ENCODE measurements around the gene TCEAL5.
"Not testable (repeated sequence)": the region's sequence is repeated elsewhere in the genome, so short reads cannot be mapped to it uniquely, and the experiment has no call there.

TCEAL5 gene

DNA sequence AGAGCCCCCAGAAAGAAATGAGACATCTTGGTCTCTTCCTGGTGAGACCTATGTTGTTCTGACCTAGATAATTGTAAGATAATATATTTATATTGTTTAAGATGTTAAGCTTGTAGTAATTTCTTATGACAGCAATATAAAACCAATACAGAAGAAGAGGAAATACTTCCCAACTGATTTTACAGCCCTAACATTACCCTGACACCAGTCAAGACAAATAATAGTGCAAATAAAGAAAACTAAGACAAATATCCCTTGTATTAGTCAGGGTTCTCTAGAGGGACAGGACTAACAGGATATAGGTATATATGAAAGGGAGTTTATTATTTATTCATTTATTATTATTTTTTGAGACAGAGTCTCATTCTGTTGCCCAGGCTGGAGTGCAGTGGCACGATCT, 40.3 kb downstream of the TCEAL5 start:
- no peak for TF ChIP-seq ZFP3 (CRISPR knock-in tag; IDR thresholded peaks at IDR 0.05)
- ATAC-seq: no peak

DNA sequence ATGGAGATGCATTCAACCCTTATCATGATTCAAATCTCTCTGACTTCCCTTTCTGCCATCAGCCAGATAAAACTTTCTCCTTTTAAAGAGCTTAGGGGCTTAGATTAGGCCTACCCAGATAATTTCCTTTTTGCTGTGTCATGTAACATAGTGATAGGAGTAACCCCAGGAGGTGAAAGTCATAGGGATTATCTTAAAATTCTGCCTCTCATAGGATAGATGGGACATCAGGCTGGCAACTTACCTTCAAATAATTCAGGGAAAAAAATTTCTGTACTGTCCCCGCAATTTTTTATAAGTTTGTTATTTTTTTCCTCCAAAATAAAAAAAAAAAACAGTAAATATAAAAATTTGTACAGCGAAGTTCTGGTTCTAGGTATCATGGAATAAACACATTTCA, 40.9 kb downstream of the TCEAL5 start:
- not testable (repeated sequence) for ATAC-seq

DNA sequence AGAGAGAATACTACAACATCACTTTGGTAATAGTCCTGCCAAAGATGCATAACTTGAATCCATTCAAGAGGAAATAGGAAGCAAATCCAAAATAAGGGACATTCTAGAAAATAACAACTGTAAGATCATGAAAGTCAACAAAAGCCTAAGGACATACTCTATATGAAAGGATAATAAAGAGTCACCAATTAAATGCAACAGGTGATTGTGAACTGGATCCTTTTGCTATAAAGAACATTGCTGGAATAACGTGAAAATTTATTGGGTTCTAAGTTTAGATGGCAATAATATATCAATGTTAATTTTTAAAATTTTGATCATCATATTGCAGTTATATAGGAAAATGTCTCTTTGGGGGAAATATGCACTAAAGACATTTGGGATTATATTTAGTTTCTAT, 41.7 kb downstream of the TCEAL5 start:
- no peak for ATAC-seq
- TF ChIP-seq, protein P1, sequence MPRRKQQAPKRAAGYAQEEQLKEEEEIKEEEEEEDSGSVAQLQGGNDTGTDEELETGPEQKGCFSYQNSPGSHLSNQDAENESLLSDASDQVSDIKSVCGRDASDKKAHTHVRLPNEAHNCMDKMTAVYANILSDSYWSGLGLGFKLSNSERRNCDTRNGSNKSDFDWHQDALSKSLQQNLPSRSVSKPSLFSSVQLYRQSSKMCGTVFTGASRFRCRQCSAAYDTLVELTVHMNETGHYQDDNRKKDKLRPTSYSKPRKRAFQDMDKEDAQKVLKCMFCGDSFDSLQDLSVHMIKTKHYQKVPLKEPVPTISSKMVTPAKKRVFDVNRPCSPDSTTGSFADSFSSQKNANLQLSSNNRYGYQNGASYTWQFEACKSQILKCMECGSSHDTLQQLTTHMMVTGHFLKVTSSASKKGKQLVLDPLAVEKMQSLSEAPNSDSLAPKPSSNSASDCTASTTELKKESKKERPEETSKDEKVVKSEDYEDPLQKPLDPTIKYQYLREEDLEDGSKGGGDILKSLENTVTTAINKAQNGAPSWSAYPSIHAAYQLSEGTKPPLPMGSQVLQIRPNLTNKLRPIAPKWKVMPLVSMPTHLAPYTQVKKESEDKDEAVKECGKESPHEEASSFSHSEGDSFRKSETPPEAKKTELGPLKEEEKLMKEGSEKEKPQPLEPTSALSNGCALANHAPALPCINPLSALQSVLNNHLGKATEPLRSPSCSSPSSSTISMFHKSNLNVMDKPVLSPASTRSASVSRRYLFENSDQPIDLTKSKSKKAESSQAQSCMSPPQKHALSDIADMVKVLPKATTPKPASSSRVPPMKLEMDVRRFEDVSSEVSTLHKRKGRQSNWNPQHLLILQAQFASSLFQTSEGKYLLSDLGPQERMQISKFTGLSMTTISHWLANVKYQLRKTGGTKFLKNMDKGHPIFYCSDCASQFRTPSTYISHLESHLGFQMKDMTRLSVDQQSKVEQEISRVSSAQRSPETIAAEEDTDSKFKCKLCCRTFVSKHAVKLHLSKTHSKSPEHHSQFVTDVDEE (CRISPR knock-in tag; IDR thresholded peaks at IDR 0.05): no peak
- TF ChIP-seq ZFP30 (CRISPR knock-in tag; IDR thresholded peaks at IDR 0.05): no peak
- TF ChIP-seq, protein P2, sequence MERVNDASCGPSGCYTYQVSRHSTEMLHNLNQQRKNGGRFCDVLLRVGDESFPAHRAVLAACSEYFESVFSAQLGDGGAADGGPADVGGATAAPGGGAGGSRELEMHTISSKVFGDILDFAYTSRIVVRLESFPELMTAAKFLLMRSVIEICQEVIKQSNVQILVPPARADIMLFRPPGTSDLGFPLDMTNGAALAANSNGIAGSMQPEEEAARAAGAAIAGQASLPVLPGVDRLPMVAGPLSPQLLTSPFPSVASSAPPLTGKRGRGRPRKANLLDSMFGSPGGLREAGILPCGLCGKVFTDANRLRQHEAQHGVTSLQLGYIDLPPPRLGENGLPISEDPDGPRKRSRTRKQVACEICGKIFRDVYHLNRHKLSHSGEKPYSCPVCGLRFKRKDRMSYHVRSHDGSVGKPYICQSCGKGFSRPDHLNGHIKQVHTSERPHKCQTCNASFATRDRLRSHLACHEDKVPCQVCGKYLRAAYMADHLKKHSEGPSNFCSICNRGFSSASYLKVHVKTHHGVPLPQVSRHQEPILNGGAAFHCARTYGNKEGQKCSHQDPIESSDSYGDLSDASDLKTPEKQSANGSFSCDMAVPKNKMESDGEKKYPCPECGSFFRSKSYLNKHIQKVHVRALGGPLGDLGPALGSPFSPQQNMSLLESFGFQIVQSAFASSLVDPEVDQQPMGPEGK (CRISPR knock-in tag; IDR thresholded peaks at IDR 0.05; ENCODE audit: borderline replicate concordance): no peak
- TF ChIP-seq, protein P3, sequence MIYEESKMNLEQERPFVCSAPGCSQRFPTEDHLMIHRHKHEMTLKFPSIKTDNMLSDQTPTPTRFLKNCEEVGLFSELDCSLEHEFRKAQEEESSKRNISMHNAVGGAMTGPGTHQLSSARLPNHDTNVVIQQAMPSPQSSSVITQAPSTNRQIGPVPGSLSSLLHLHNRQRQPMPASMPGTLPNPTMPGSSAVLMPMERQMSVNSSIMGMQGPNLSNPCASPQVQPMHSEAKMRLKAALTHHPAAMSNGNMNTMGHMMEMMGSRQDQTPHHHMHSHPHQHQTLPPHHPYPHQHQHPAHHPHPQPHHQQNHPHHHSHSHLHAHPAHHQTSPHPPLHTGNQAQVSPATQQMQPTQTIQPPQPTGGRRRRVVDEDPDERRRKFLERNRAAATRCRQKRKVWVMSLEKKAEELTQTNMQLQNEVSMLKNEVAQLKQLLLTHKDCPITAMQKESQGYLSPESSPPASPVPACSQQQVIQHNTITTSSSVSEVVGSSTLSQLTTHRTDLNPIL (CRISPR knock-in tag; IDR thresholded peaks at IDR 0.05; ENCODE audit: low read depth): no peak
- TF ChIP-seq ESRRG (CRISPR knock-in tag; IDR thresholded peaks at IDR 0.05): no peak
- no peak for TF ChIP-seq PPARA (CRISPR knock-in tag; IDR thresholded peaks at IDR 0.05; ENCODE audit: borderline replicate concordance)
- no peak for TF ChIP-seq ZNF70 (CRISPR knock-in tag; IDR thresholded peaks at IDR 0.05)
- TF ChIP-seq, protein P4, sequence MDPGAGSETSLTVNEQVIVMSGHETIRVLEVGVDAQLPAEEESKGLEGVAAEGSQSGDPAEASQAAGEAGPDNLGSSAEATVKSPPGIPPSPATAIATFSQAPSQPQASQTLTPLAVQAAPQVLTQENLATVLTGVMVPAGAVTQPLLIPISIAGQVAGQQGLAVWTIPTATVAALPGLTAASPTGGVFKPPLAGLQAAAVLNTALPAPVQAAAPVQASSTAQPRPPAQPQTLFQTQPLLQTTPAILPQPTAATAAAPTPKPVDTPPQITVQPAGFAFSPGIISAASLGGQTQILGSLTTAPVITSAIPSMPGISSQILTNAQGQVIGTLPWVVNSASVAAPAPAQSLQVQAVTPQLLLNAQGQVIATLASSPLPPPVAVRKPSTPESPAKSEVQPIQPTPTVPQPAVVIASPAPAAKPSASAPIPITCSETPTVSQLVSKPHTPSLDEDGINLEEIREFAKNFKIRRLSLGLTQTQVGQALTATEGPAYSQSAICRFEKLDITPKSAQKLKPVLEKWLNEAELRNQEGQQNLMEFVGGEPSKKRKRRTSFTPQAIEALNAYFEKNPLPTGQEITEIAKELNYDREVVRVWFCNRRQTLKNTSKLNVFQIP (CRISPR knock-in tag; IDR thresholded peaks at IDR 0.05; ENCODE audit: borderline replicate concordance, low read depth): no peak
- no peak for TF ChIP-seq ZC3H10 (CRISPR knock-in tag; IDR thresholded peaks at IDR 0.05)
- no peak for TF ChIP-seq ZNF565 (CRISPR knock-in tag; conservative IDR thresholded peaks at IDR 0.05; ENCODE audit: low read depth)
- TF ChIP-seq GLIS3 (CRISPR knock-in tag; IDR thresholded peaks at IDR 0.05): no peak
- no peak for TF ChIP-seq SNAI2 (CRISPR knock-in tag; IDR thresholded peaks at IDR 0.05)
- no peak for TF ChIP-seq ZNF8 (CRISPR knock-in tag; IDR thresholded peaks at IDR 0.05)
- no peak for TF ChIP-seq TOX (CRISPR knock-in tag; IDR thresholded peaks at IDR 0.05; ENCODE audit: borderline replicate concordance)
- no peak for TF ChIP-seq ZFP3 (CRISPR knock-in tag; IDR thresholded peaks at IDR 0.05)

DNA sequence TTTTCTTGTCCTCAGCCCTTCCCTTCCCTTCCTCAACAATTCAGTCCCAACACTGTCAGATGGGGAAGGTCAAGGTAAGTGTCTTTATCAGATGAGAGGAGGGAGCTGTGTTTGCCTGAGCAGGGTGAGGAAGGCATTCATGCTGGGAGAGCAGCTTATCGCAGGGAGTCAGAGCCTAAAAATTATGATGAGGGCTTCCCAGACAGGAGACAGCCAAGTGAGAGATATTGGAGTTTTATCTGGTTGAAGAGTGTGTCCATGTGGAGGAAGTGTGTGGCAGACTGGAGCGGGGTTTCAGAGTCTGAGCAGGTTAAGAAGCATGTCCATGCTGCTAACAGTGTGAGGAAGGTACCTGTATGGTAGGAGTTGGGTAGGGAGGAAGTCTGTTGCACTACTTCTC, 43.3 kb downstream of the TCEAL5 start:
- no peak for ATAC-seq
- no peak for TF ChIP-seq ZFP3 (CRISPR knock-in tag; IDR thresholded peaks at IDR 0.05)
- no peak for TF ChIP-seq ZNF8 (CRISPR knock-in tag; IDR thresholded peaks at IDR 0.05)
- TF ChIP-seq ZNF565 (CRISPR knock-in tag; conservative IDR thresholded peaks at IDR 0.05; ENCODE audit: low read depth): no peak

DNA sequence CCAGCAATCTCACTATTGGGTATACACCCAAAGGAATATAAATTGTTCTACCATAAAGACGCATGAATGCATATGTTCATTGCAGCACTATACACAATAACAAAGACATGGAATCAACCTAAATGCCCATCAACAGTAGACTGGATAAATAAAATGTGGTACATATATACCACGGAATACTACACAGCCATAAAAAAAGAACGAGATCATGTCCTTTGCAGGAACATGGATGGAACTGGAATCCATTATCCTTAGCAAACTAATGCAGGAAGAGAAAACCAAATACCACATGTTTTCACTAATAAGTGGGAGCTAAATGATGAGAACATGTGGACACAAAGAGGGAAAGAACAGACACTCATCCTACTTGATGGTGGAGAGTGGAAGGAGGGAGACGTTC, 50.6 kb downstream of the TCEAL5 start:
- not testable (repeated sequence) for ATAC-seq
